ENCODE data around the gene HK1.

DNA sequence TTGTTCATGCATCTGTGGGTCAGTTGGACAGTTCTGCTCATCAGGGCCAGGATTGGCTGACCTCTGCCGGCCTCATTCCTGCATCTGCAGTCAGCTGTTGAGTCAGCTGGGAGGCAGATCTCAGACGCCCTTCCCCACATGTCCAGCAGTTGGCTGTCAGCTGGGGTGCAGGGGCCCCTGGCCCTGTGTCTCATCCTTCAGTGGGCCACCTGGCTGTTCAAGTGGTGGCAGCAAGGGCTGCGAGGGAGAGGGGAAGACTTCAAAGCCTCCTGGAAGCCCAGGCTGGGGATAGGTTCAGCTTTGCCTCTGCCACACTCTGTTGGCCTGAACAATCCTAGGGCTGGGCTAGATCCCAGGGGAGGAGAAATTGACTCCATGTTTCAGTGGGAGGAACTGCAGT is 105.3 kb downstream of the HK1 start:
- TF ChIP-seq, protein P1, sequence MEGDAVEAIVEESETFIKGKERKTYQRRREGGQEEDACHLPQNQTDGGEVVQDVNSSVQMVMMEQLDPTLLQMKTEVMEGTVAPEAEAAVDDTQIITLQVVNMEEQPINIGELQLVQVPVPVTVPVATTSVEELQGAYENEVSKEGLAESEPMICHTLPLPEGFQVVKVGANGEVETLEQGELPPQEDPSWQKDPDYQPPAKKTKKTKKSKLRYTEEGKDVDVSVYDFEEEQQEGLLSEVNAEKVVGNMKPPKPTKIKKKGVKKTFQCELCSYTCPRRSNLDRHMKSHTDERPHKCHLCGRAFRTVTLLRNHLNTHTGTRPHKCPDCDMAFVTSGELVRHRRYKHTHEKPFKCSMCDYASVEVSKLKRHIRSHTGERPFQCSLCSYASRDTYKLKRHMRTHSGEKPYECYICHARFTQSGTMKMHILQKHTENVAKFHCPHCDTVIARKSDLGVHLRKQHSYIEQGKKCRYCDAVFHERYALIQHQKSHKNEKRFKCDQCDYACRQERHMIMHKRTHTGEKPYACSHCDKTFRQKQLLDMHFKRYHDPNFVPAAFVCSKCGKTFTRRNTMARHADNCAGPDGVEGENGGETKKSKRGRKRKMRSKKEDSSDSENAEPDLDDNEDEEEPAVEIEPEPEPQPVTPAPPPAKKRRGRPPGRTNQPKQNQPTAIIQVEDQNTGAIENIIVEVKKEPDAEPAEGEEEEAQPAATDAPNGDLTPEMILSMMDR (IDR thresholded peaks at IDR 0.05) = no peak
- TF ChIP-seq POLR2AphosphoS5 (IDR thresholded peaks at IDR 0.05; ENCODE audit: insufficient read depth in 1 of 2, low read depth in 1 of 2) = peak in 1 of 2 donors; percentile 46
